SK-N-SH (cell line): Measurements from ENCODE around the gene MYO5C. TPM values are rescaled to one million over a fixed set of nuclear protein-coding genes. Genes with fewer than 3 reads are reported as not detected.

ENCODE experiments used
- CTCF ChIA-PET: fragments of 300-600, 350-600 bp; formaldehyde crosslinking; extraction: SDS; loops from one replicate; lab custom pipeline; 2021; lab: Yijun Ruan, JAX
- POLR2A ChIA-PET: fragments of 350-600 bp; sonication (Branson Sonifier 250); formaldehyde crosslinking; extraction: SDS; loops from one replicate; lab custom pipeline; 2020; ENCODE audit warnings: antibody characterized with exemption, inconsistent platforms; lab: Yijun Ruan, JAX
- DNase-seq: peaks from one replicate; pipeline ENCODE4 v3.0.0; 2012
- H2AFZ ChIP-seq: fragments of 200-600 bp; sonication (generic); 2 replicates; pipeline ENCODE4 v1.8.1; 2016; ENCODE audit warnings: antibody characterized with exemption, mild to moderate bottlenecking, low read depth
- H3F3A ChIP-seq: fragments of 200-600 bp; sonication (generic); replicated peaks from 2 replicates; pipeline ENCODE3; 2016; ENCODE audit warnings: antibody characterized with exemption, mild to moderate bottlenecking; ENCODE audit not compliant: insufficient read depth
- H3K27ac ChIP-seq, 2 experiments: fragments of 200-500 bp in 1 of 2; fragments of 200-600 bp in 1 of 2; sonication (Bioruptor generic) in 1 of 2; sonication (generic), shearing (Covaris generic) in 1 of 2; 2 replicates each; pipeline versions ENCODE4 v1.5.1 to v1.6.1; 2014 to 2016; ENCODE audit warnings: low read depth in 2 of 2, inconsistent platforms in 1 of 2, low read length in 1 of 2, mild to moderate bottlenecking in 1 of 2, mixed read lengths in 1 of 2
- H3K27me3 ChIP-seq: fragments of 200-600 bp; sonication (generic), shearing (Covaris generic); 2 replicates; pipeline ENCODE4 v1.6.1; 2016; ENCODE audit warnings: mixed run types; ENCODE audit not compliant: insufficient read depth
- H3K36me3 ChIP-seq, 2 experiments: fragments of 200-500 bp in 1 of 2; fragments of 200-600 bp in 1 of 2; sonication (Bioruptor generic) in 1 of 2; sonication (generic) in 1 of 2; replicated peaks in 1 of 2; 2 replicates each; pipeline versions ENCODE3 to v1.5.1; 2014 to 2016; ENCODE audit warnings: low read length in 1 of 2, mild to moderate bottlenecking in 1 of 2; ENCODE audit not compliant: insufficient read depth in 2 of 2, control insufficient read depth in 1 of 2
- H3K4me1 ChIP-seq, 2 experiments: fragments of 200-500 bp in 1 of 2; fragments of 200-600 bp in 1 of 2; sonication (Bioruptor generic) in 1 of 2; sonication (generic), shearing (Covaris generic) in 1 of 2; 2 replicates each; pipeline versions ENCODE4 v1.5.1 to v1.6.1; 2014 to 2016; ENCODE audit warnings: low read depth in 1 of 2, low read length in 1 of 2, mixed run types in 1 of 2; ENCODE audit not compliant: insufficient read depth in 2 of 2, control insufficient read depth in 1 of 2
- H3K4me2 ChIP-seq: fragments of 200-600 bp; sonication (generic), shearing (Covaris generic); 2 replicates; pipeline ENCODE4 v1.6.1; 2017; ENCODE audit warnings: mixed run types
- H3K4me3 ChIP-seq, 2 experiments: fragments of 200-500 bp in 1 of 2; fragments of 200-600 bp in 1 of 2; sonication (Bioruptor generic) in 1 of 2; sonication (generic), shearing (Covaris generic) in 1 of 2; 2 replicates each; pipeline versions ENCODE4 v1.5.1 to v1.8.1; 2014 to 2016; ENCODE audit warnings: low read depth in 2 of 2, inconsistent platforms in 1 of 2, low read length in 1 of 2, mild to moderate bottlenecking in 1 of 2, mixed read lengths in 1 of 2, moderate library complexity in 1 of 2
- H3K79me2 ChIP-seq: fragments of 200-600 bp; sonication (generic); 2 replicates; pipeline ENCODE4 v1.8.1; 2017; ENCODE audit warnings: mild to moderate bottlenecking; ENCODE audit not compliant: insufficient read depth
- H3K9ac ChIP-seq: fragments of 200-600 bp; sonication (generic); 2 replicates; pipeline ENCODE4 v1.6.1; 2017; ENCODE audit warnings: mixed run types
- H3K9me2 ChIP-seq: fragments of 200-600 bp; sonication (generic); 2 replicates; pipeline ENCODE4 v1.6.1; 2017; ENCODE audit warnings: mixed run types
- H3K9me3 ChIP-seq: fragments of 200-600 bp; sonication (generic); 2 replicates; pipeline ENCODE4 v1.6.1; 2017; ENCODE audit warnings: mixed run types, mild to moderate bottlenecking, moderate library complexity
- H4K20me1 ChIP-seq: fragments of 200-600 bp; sonication (generic); 2 replicates; pipeline ENCODE4 v1.6.1; 2017; ENCODE audit warnings: mild to moderate bottlenecking, mixed run types; ENCODE audit not compliant: insufficient read depth
- CHD2 ChIP-seq: fragments of 150-350 bp; IDR thresholded peaks from 2 replicates; pipeline ENCODE4 v1.6.1; 2018; ENCODE audit warnings: low read length; ENCODE audit not compliant: partially characterized antibody
- CTCF ChIP-seq: fragments of 200-600 bp; sonication (generic); IDR thresholded peaks from 2 replicates; pipeline ENCODE4 v1.6.1; 2017; ENCODE audit warnings: antibody characterized with exemption, mild to moderate bottlenecking, moderate library complexity
- EP300 ChIP-seq, 2 experiments: IDR thresholded peaks; 2 replicates each; pipeline versions ENCODE4 v1.4.0 to v1.6.1; 2012; ENCODE audit warnings: borderline replicate concordance in 1 of 2, low read depth in 1 of 2, low read length in 1 of 2
- FOXJ3 ChIP-seq: sonication (generic); formaldehyde crosslinking; IDR thresholded peaks from 2 replicates; pipeline ENCODE4 v1.5.1; 2020; ENCODE audit warnings: mild to moderate bottlenecking, missing genetic modification reagents
- FOXM1 ChIP-seq: IDR thresholded peaks from 2 replicates; pipeline ENCODE4 v1.4.0; 2012; ENCODE audit warnings: low read depth, mild to moderate bottlenecking
- IRF3 ChIP-seq: fragments of 150-350 bp; IDR thresholded peaks from 2 replicates; pipeline ENCODE4 v1.6.1; 2016; ENCODE audit warnings: mild to moderate bottlenecking, low read depth, low read length
- JUND ChIP-seq: IDR thresholded peaks from 2 replicates; pipeline ENCODE4 v1.4.0; 2012
- MAX ChIP-seq: IDR thresholded peaks from 2 replicates; pipeline ENCODE4 v1.4.0; 2012; ENCODE audit warnings: low read depth
- MEF2A ChIP-seq: IDR thresholded peaks from 2 replicates; pipeline ENCODE4 v1.4.0; 2012; ENCODE audit warnings: low read depth, borderline replicate concordance
- MXI1 ChIP-seq: IDR thresholded peaks from 2 replicates; pipeline ENCODE4 v1.6.1; 2012; ENCODE audit warnings: mild to moderate bottlenecking, low read depth, low read length, improper control_type of control experiment
- RCOR1 ChIP-seq: fragments of 150-350 bp; IDR thresholded peaks from 2 replicates; pipeline ENCODE4 v1.6.1; 2017; ENCODE audit warnings: antibody characterized with exemption, low read length
- REST ChIP-seq: IDR thresholded peaks from 2 replicates; pipeline ENCODE4 v1.6.1; 2012; ENCODE audit warnings: mild to moderate bottlenecking, low read depth, low read length, moderate library complexity
- RFX5 ChIP-seq: IDR thresholded peaks from 2 replicates; pipeline ENCODE4 v1.6.1; 2012; ENCODE audit warnings: mild to moderate bottlenecking, improper control_type of control experiment, low read length
- RXRA ChIP-seq: IDR thresholded peaks from 2 replicates; pipeline ENCODE4 v1.4.0; 2012; ENCODE audit warnings: low read depth, mild to moderate bottlenecking, borderline replicate concordance
- SIN3A ChIP-seq: IDR thresholded peaks from 2 replicates; pipeline ENCODE4 v1.6.1; 2012; ENCODE audit warnings: low read depth, mild to moderate bottlenecking, low read length, moderate library complexity, borderline replicate concordance
- TAF1 ChIP-seq: IDR thresholded peaks from 2 replicates; pipeline ENCODE4 v1.6.1; 2012; ENCODE audit warnings: low read depth, mild to moderate bottlenecking, low read length, moderate library complexity, borderline replicate concordance
- TCF12 ChIP-seq: IDR thresholded peaks from 2 replicates; pipeline ENCODE4 v1.4.0; 2012
- WGBS: methylation state at CpG from one replicate; pipeline ENCODE4 v1.1.6; 2017; ENCODE audit warnings: low lambda C conversion rate; 5-methylcytosine and 5-hydroxymethylcytosine counted together
- polyA plus RNA-seq, 3 experiments: library from polyadenylated mRNA; depleted of rRNA; stranded (reverse); fragments of >200 nt; gene quantifications; 2 replicates each; pipeline ENCODE4 v1.2.3, GENCODE V29; 2012

MYO5C gene
- polyA plus RNA-seq, 1 of the 3 experiments (the other 2 are of a cell fraction) = 0.99 TPM

- Histone ChIP-seq H3K27ac (peak overlapping the region; percentile 73 to 88), H3K4me1 (peaks cover 7 to 11% of the 10 kb centered on the region in 2 experiments; a peak in 1 of 4 replicates), H2AFZ (peak overlapping the region; percentile 92), H3K27me3 (no peaks in the 10 kb centered on the region), H3K9ac (peak overlapping the region; percentile 80), H3F3A (no peaks in the 10 kb centered on the region), H3K4me2 (peak overlapping the region; percentile 82), H3K36me3 (peaks cover 0 to 7% of the 10 kb centered on the region in 2 experiments), H3K79me2 (peaks cover 48% of the 10 kb centered on the region), H3K9me2 (no peaks in the 10 kb centered on the region), H3K4me3 (peak overlapping the region; percentile 75 to 84)
- peak; percentile 33 for DNase-seq
- CTCF ChIA-PET = interaction anchor here (1.5 to 2.6 kb wide), 4 partner anchors 15 to 49 kb away, joined by 3 to 9 read pairs (median 4); no protein-coding TSS in a partner anchor
- POLR2A ChIA-PET = interaction anchor here (1.0 to 2.3 kb wide), 3 partner anchors 42 to 207 kb away, joined by 5 to 11 read pairs (median 5); partner anchors contain the start of gene LEO1
- WGBS = 16% methylated on average over 10 of the region's 10 CpGs
- TF ChIP-seq CTCF (no peak), EP300 (IDR thresholded peaks at IDR 0.05; ENCODE audit: borderline replicate concordance in 1 of 2, low read depth in 1 of 2, low read length in 1 of 2) (no peak), JUND (no peak), FOXM1 (no peak), TAF1 (no peak), RCOR1 (no peak), MEF2A (no peak), MAX (no peak), MXI1 (no peak), FOXJ3 (CRISPR knock-in tag) (no peak), TCF12 (no peak), REST (no peak), RXRA (no peak), IRF3 (no peak), CHD2 (no peak), SIN3A (no peak), RFX5 (no peak)
- TF ChIP-seq, all 33 proteins: peak for 0
- H3K9me3 ChIP-seq = no peaks in the 10 kb centered on the region
- H4K20me1 ChIP-seq = no peaks in the 10 kb centered on the region
Observed at GRCh38 chr15:52178765-52179164, 116.8 kb downstream of the MYO5C start.
